Smooth muscle cell (in vitro differentiated cells): ENCODE measurements around the gene TRABD2B. TPM values are rescaled to one million over a fixed set of nuclear protein-coding genes. Genes with fewer than 3 reads are reported as not detected.

Source experiments
- DNase-seq: peaks from one replicate; lab custom pipeline; 2025; ENCODE audit not compliant: unreplicated experiment; lab: John Stamatoyannopoulos, UW
- H2AFZ ChIP-seq: fragments of 200-600 bp; sonication (generic); 2 replicates; pipeline ENCODE4 v1.6.0; 2016; ENCODE audit warnings: antibody characterized with exemption, low read depth, mild to moderate bottlenecking
- H3F3A ChIP-seq: fragments of 200-600 bp; sonication (generic); 2 replicates; pipeline ENCODE4 v1.6.0; 2017; ENCODE audit warnings: antibody characterized with exemption, low read depth
- H3K27ac ChIP-seq: fragments of 200-600 bp; sonication (generic); 2 replicates; pipeline ENCODE4 v1.5.1; 2016; ENCODE audit warnings: low read depth, mild to moderate bottlenecking
- H3K27me3 ChIP-seq: fragments of 200-600 bp; sonication (generic); 2 replicates; pipeline ENCODE4 v1.6.1; 2016; ENCODE audit warnings: low read depth, mild to moderate bottlenecking
- H3K36me3 ChIP-seq: fragments of 200-600 bp; sonication (generic); 2 replicates; pipeline ENCODE4 v1.5.1; 2016; ENCODE audit warnings: low read depth
- H3K4me1 ChIP-seq: fragments of 200-600 bp; sonication (generic); 2 replicates; pipeline ENCODE4 v1.5.1; 2016; ENCODE audit warnings: low read depth
- H3K4me2 ChIP-seq: fragments of 200-600 bp; sonication (generic); 2 replicates; pipeline ENCODE4 v1.6.0; 2016; ENCODE audit warnings: mild to moderate bottlenecking
- H3K4me3 ChIP-seq: fragments of 200-600 bp; sonication (generic); 2 replicates; pipeline ENCODE4 v1.5.1; 2016; ENCODE audit warnings: mild to moderate bottlenecking
- H3K79me2 ChIP-seq: fragments of 200-600 bp; sonication (generic); 2 replicates; pipeline ENCODE4 v1.6.0; 2016; ENCODE audit warnings: low read depth, mild to moderate bottlenecking
- H3K9ac ChIP-seq: fragments of 200-600 bp; sonication (generic); 2 replicates; pipeline ENCODE4 v1.6.0; 2016; ENCODE audit warnings: low read depth
- H3K9me3 ChIP-seq: fragments of 200-600 bp; sonication (generic); replicated peaks from 2 replicates; pipeline ENCODE4 v1.5.1; 2016; ENCODE audit warnings: low read depth
- H4K20me1 ChIP-seq: fragments of 200-600 bp; sonication (generic); 2 replicates; pipeline ENCODE4 v1.6.0; 2016; ENCODE audit warnings: low read depth
- WGBS: methylation state at CpG from one replicate; pipeline ENCODE4 v1.1.7; 2016; ENCODE audit warnings: low lambda C conversion rate; 5-methylcytosine and 5-hydroxymethylcytosine counted together
- polyA plus RNA-seq: library from polyadenylated mRNA; unstranded; fragments of >200 nt; fragmentation: Nextera tagmentation; extraction: Ambion mirVana; gene quantifications from 2 replicates; pipeline ENCODE4 v1.2.1, GENCODE V29; 2016
- total RNA-seq: library from RNA; depleted of rRNA; stranded (reverse); fragments of >200 nt; gene quantifications from 2 replicates; pipeline ENCODE4 v1.2.3, GENCODE V29; 2014
- TF ChIP-seq, protein P1 (sequence below): fragments of 200-600 bp; sonication (generic); IDR thresholded peaks from 2 replicates; pipeline ENCODE4 v1.5.1; 2017; ENCODE audit warnings: borderline replicate concordance, mild to moderate bottlenecking, antibody characterized with exemption; ENCODE audit not compliant: insufficient read depth, poor library complexity, severe bottlenecking

The TRABD2B gene
- total and polyA plus RNA-seq, 2 experiments from 2014 or later = 0.94 to 4.9 TPM

- Histone ChIP-seq H3K27me3 (no peaks in the 10 kb centered on the region), H3K9me3 (no peaks in the 10 kb centered on the region), H3K4me1 (no peaks in the 10 kb centered on the region), H3K9ac (no peak overlapping the region), H3K4me3 (no peak overlapping the region), H3F3A (no peaks in the 10 kb centered on the region), H3K27ac (no peak overlapping the region), H3K79me2 (no peaks in the 10 kb centered on the region), H3K4me2 (no peak overlapping the region), H2AFZ (no peak overlapping the region), H4K20me1 (peaks cover 91% of the 10 kb centered on the region), H3K36me3 (no peaks in the 10 kb centered on the region)
- TF ChIP-seq, protein P1, sequence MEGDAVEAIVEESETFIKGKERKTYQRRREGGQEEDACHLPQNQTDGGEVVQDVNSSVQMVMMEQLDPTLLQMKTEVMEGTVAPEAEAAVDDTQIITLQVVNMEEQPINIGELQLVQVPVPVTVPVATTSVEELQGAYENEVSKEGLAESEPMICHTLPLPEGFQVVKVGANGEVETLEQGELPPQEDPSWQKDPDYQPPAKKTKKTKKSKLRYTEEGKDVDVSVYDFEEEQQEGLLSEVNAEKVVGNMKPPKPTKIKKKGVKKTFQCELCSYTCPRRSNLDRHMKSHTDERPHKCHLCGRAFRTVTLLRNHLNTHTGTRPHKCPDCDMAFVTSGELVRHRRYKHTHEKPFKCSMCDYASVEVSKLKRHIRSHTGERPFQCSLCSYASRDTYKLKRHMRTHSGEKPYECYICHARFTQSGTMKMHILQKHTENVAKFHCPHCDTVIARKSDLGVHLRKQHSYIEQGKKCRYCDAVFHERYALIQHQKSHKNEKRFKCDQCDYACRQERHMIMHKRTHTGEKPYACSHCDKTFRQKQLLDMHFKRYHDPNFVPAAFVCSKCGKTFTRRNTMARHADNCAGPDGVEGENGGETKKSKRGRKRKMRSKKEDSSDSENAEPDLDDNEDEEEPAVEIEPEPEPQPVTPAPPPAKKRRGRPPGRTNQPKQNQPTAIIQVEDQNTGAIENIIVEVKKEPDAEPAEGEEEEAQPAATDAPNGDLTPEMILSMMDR = no peak
- DNase-seq = no peak
- 84% methylated on average over 3 of the region's 3 CpGs for WGBS
Observed at GRCh38 chr1:47919113-47919833, 77.9 kb downstream of the TRABD2B start.

DNA sequence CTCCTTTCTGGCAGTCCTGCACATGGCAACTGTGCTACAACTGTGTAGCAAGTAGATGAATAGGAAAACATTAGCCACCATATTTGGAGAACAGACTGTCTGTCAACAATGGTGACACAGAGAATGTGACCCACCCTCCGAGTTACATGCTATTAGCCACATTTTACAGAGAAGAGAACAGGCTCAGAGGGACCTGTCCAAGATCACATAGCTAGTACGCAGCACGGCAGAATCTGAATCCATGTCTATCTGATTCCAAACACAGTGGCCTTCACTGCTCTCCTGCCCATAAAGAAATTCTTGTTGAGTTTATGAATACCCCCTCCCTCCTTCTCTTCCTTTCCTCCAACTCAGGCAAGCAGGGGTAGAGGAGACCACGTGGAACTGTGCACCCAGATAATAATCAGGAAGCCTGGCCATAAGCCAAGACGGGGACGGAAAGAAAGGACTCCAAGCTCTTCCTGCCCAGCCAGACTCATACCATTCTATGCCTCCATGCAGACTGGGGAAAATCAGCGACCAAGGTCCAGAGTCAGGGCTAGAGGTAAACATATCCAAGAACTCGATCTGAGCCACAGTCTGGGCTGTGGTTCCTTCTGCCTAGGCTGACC is 78.8 kb downstream of the TRABD2B start:
- Histone ChIP-seq H3K4me1 (no peaks in the 10 kb centered on the region), H3K79me2 (no peaks in the 10 kb centered on the region), H3K36me3 (no peaks in the 10 kb centered on the region), H2AFZ (no peak overlapping the region), H3K4me3 (no peak overlapping the region), H4K20me1 (peaks cover 95% of the 10 kb centered on the region), H3K27me3 (no peaks in the 10 kb centered on the region), H3K9ac (no peak overlapping the region), H3F3A (no peaks in the 10 kb centered on the region), H3K27ac (no peak overlapping the region), H3K4me2 (no peak overlapping the region), H3K9me3 (no peaks in the 10 kb centered on the region)
- TF ChIP-seq, protein P1 = no peak
- 56% methylated on average over 8 of the region's 8 CpGs for WGBS
- no peak for DNase-seq

DNA sequence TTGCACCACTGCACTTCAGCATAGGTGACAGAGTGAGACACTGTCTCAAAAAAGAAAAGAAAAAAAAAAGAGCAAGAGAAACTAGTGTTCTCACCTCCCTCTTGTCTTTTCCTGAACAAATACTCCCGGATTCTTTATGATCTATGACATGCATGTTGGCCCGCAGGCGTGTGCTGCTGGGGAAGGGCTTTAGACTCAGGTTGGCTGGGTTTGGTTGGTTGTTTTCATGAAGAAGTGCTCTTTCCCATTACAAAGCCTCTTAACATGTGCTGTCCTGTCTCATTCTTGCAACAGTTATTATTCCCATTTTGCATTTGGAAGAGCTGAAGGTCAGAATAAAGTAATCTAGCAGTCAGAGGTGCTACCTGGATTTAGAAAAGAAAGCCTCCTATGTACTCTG is 79.5 kb downstream of the TRABD2B start:
- no peaks in the 10 kb centered on the region for H3F3A ChIP-seq
- no peak overlapping the region for H3K9ac ChIP-seq
- no peak overlapping the region for H3K4me3 ChIP-seq
- TF ChIP-seq, protein P1 = no peak
- DNase-seq = no peak
- no peaks in the 10 kb centered on the region for H3K27me3 ChIP-seq
- H3K4me2 ChIP-seq = no peak overlapping the region
- H4K20me1 ChIP-seq = peaks cover 95% of the 10 kb centered on the region
- peaks cover under 1% of the 10 kb centered on the region for H3K4me1 ChIP-seq
- H3K79me2 ChIP-seq = no peaks in the 10 kb centered on the region
- H3K27ac ChIP-seq = no peak overlapping the region
- no peaks in the 10 kb centered on the region for H3K9me3 ChIP-seq
- WGBS = 97% methylated on average over 3 of the region's 3 CpGs
- no peaks in the 10 kb centered on the region for H3K36me3 ChIP-seq
- H2AFZ ChIP-seq = no peak overlapping the region
